ENCODE results near the gene ASB18. TPM values are rescaled to one million over a fixed set of nuclear protein-coding genes. Genes with fewer than 3 reads are reported as not detected.
A peak's percentile ranks its signal among the peaks of the same experiment; 100 is the strongest.

The ASB18 gene
- total RNA-seq, 4 donors from 2014 or later = not detected

- H3K36me3 ChIP-seq = no peaks in the 10 kb centered on the region
- 91 to 93% methylated on average over 12 of the region's 12 CpGs for WGBS, 2 donors
- no peak overlapping the region for H3K4me3 ChIP-seq
- H3K9me3 ChIP-seq = peaks cover 0 to 12% (median 0%) of the 10 kb centered on the region in 4 donors
- DNase-seq (ENCODE audit: low spot score in 2 of 2) = no peak
- no peak overlapping the region for H3K27ac ChIP-seq
- H3K27me3 ChIP-seq = peaks cover 0 to 3% of the 10 kb centered on the region in 2 donors
- TF ChIP-seq, protein P1, sequence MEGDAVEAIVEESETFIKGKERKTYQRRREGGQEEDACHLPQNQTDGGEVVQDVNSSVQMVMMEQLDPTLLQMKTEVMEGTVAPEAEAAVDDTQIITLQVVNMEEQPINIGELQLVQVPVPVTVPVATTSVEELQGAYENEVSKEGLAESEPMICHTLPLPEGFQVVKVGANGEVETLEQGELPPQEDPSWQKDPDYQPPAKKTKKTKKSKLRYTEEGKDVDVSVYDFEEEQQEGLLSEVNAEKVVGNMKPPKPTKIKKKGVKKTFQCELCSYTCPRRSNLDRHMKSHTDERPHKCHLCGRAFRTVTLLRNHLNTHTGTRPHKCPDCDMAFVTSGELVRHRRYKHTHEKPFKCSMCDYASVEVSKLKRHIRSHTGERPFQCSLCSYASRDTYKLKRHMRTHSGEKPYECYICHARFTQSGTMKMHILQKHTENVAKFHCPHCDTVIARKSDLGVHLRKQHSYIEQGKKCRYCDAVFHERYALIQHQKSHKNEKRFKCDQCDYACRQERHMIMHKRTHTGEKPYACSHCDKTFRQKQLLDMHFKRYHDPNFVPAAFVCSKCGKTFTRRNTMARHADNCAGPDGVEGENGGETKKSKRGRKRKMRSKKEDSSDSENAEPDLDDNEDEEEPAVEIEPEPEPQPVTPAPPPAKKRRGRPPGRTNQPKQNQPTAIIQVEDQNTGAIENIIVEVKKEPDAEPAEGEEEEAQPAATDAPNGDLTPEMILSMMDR (IDR thresholded peaks at IDR 0.05) = no peak
- TF ChIP-seq EP300 (IDR thresholded peaks at IDR 0.05) = no peak
- TF ChIP-seq POLR2A (IDR thresholded peaks at IDR 0.05) = no peak
- no peaks in the 10 kb centered on the region for H3K4me1 ChIP-seq
Measured at GRCh38 chr2:236194786-236195185, 69.4 kb downstream of the ASB18 start.

DNA sequence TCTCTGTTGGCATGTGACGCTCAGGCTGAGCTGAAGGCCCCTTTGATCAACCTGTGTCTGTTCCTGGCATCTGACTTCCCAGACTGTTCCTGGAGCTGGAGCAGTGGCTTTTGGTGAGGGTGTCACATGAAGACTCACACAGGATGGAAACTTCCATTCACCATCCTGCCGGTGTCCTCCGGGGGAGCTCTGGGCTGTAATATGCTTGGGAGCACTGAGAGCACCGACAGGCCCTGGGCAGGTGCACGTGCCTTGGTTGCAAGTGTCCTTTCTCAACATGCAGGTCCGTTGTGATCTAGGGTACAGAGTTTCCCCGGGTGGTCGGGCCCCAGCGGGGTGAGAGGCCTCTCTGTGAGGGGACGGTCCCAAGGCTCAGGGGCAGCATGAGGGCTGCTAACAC, 71.2 kb downstream of the ASB18 start:
- Histone ChIP-seq H3K36me3 (no peaks in the 10 kb centered on the region), H3K9me3 (peaks cover 0 to 1% (median 0%) of the 10 kb centered on the region in 4 donors), H3K4me1 (no peaks in the 10 kb centered on the region), H3K4me3 (no peak overlapping the region), H3K27me3 (no peaks in the 10 kb centered on the region), H3K27ac (no peak overlapping the region)
- no peak for TF ChIP-seq POLR2A (IDR thresholded peaks at IDR 0.05)
- TF ChIP-seq, protein P1 (IDR thresholded peaks at IDR 0.05) = no peak
- TF ChIP-seq EP300 (IDR thresholded peaks at IDR 0.05) = no peak
- no peak for DNase-seq (ENCODE audit: low spot score in 2 of 2)
- WGBS, 2 donors = 75 to 83% methylated on average over 10 of the region's 10 CpGs

GRCh38 chr2:236190674-236191073, 73.5 kb downstream of the ASB18 start:
- peaks cover 0 to under 1% (median 0%) of the 10 kb centered on the region in 4 donors for H3K9me3 ChIP-seq
- H3K4me3 ChIP-seq = no peak overlapping the region
- WGBS, 2 donors = 88 to 89% methylated on average over 2 of the region's 2 CpGs
- H3K27ac ChIP-seq = no peak overlapping the region
- TF ChIP-seq EP300 (IDR thresholded peaks at IDR 0.05) = no peak
- TF ChIP-seq, protein P1 (IDR thresholded peaks at IDR 0.05) = no peak
- no peaks in the 10 kb centered on the region for H3K27me3 ChIP-seq
- H3K36me3 ChIP-seq = no peaks in the 10 kb centered on the region
- DNase-seq (ENCODE audit: low spot score in 2 of 2) = no peak
- no peaks in the 10 kb centered on the region for H3K4me1 ChIP-seq

DNA sequence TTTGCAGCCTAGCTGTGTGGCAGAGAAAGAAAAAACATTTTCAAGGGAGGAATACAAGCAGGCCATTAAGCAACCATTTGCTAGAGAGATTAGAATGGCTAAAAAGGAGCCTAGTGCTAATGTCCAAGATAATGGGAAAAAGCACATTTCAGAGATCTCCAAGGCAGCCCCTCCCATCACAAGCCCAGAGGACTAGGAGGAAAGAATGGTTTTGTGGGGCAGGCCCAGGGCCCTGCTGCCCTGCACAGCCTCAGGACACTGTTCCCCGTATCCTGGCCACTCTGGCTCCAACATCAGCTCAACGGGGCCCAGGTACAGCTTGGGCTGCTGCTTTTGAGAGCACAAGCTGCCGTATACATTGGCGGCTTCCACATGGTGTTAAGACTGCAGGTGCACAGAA, 79.5 kb downstream of the ASB18 start:
- peaks cover 0 to 10% (median under 1%) of the 10 kb centered on the region in 4 donors for H3K4me1 ChIP-seq
- DNase-seq (ENCODE audit: low spot score in 2 of 2) = no peak
- H3K27me3 ChIP-seq = peaks cover 0 to 35% of the 10 kb centered on the region in 2 donors
- H3K9me3 ChIP-seq = peaks cover 0 to 14% (median 0%) of the 10 kb centered on the region in 4 donors
- TF ChIP-seq POLR2A (IDR thresholded peaks at IDR 0.05) (no peak), EP300 (IDR thresholded peaks at IDR 0.05) (no peak)
- TF ChIP-seq, protein P1 (IDR thresholded peaks at IDR 0.05) = no peak
- no peak overlapping the region for H3K4me3 ChIP-seq
- no peak overlapping the region for H3K27ac ChIP-seq
- peaks cover 0 to 5% (median 0%) of the 10 kb centered on the region in 3 donors for H3K36me3 ChIP-seq
- 96% methylated on average over 4 of the region's 4 CpGs for WGBS, 2 donors

DNA sequence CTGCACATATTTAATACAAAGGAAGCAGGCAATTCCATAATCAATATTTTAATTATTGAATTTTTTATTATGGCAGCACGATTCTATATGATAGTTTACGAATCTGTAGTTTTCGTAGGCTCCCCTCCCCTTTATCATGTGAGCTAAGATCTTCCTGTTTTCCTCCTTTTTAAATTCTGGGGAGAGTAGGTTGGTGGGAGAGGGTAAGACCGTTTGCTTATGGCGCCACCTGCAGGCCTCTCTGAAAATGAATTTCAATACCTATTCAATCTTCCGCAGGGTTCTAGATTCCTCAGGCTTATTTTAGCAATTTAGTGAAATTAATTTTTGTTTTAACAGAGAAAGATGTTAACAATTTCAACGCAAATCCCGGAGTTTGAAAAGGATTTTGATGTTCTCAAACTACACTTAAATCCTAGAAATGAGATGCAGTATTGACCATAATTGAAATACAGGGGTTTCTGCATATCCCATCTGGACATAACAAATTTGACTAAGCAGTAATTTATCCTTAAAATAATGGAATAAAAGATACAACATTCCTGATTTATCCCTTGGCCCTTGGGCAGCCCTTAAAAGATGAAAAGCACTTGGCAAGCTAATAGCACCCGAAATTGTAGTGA, 83.3 kb downstream of the ASB18 start:
- TF ChIP-seq EP300 (IDR thresholded peaks at IDR 0.05) (no peak), POLR2A (IDR thresholded peaks at IDR 0.05) (no peak)
- TF ChIP-seq, protein P1 (IDR thresholded peaks at IDR 0.05) = peak in 4 of 5 experiments; percentile 29 to 52 (median 39)
- Histone ChIP-seq H3K36me3 (peaks cover 0 to 5% (median 0%) of the 10 kb centered on the region in 3 donors), H3K4me1 (peaks cover 0 to 33% (median 10%) of the 10 kb centered on the region in 4 donors), H3K9me3 (peaks cover 0 to 14% (median 0%) of the 10 kb centered on the region in 4 donors), H3K27ac (no peak overlapping the region), H3K4me3 (no peak overlapping the region), H3K27me3 (peaks cover 0 to 72% of the 10 kb centered on the region in 2 donors)
- WGBS, 2 donors = 28% methylated on average over 9 of the region's 9 CpGs
- peak in 1 of 2 donors; percentile 55 for DNase-seq (ENCODE audit: low spot score in 2 of 2)

Measured in tibial nerve (tissue), 4 donors.